ENCODE measurements around the gene ABLIM3. TPM values are rescaled to one million over a fixed set of nuclear protein-coding genes. Genes with fewer than 3 reads are reported as not detected.

ABLIM3 gene
- total and polyA plus RNA-seq, 9 of the 15 experiments (the other 6 are each of a cell fraction or from before 2014, with no cell fraction given): 0.03 to 0.38 (median 0.11) TPM

GRCh38 chr5:149177911-149178565, 36.7 kb downstream of the ABLIM3 start (continued):
- no peak for TF ChIP-seq ZNF707 (CRISPR knock-in tag; conservative IDR thresholded peaks at IDR 0.05)

- peaks cover 7 to 13% of the 10 kb centered on the region in 2 experiments; a peak in 4 of 5 replicates for H3K27me3 ChIP-seq (ENCODE audit: control insufficient read depth in 2 of 2, insufficient read depth in 2 of 2, low read length in 2 of 2)
- no peaks in the 10 kb centered on the region for H3K9me3 ChIP-seq (replicated peaks; ENCODE audit: control insufficient read depth, insufficient read depth, low read depth, low read length)
- DNase-seq (ENCODE audit: extremely low read depth in 1 of 4, low spot score in 3 of 4): no peak
- no peak overlapping the region for H3K9ac ChIP-seq (ENCODE audit: insufficient read depth in 1 of 2, low read depth in 2 of 2, low read length in 2 of 2)
- no peaks in the 10 kb centered on the region for H3K36me3 ChIP-seq (ENCODE audit: control insufficient read depth, insufficient read depth, low read length)
- ChIA-PET POLR2A (no interaction called here), CTCF (ENCODE audit: low intra/inter-chr PET ratio) (no interaction called here)
- no peaks in the 10 kb centered on the region for H3K9me1 ChIP-seq (ENCODE audit: control insufficient read depth, insufficient read depth, low read length)
- no peaks in the 10 kb centered on the region for H4K20me1 ChIP-seq (replicated peaks; ENCODE audit: control insufficient read depth, insufficient read depth, low read length)
- intact Hi-C loops (cut with micrococcal nuclease): no loop called here
- ATAC-seq: no peak
- BruUV-seq (replicated peaks): no TSS peak
- H3K27ac ChIP-seq (ENCODE audit: extremely low read depth, low read depth, low read length): no peak overlapping the region
- no peak overlapping the region for H3K4me2 ChIP-seq (ENCODE audit: insufficient read depth, low read length)
- H2AFZ ChIP-seq (ENCODE audit: low read depth, low read length): no peak overlapping the region
- no peaks in the 10 kb centered on the region for H3K4me1 ChIP-seq (replicated peaks in 1 of 2; ENCODE audit: control insufficient read depth in 2 of 2, insufficient read depth in 2 of 2, low read length in 2 of 2)
- in situ Hi-C loops (cut with MboI): no loop called here
- no peak overlapping the region for H3K4me3 ChIP-seq
- WGBS (ENCODE audit: insufficient coverage, low coverage, missing lambda C conversion rate): 0% methylated on average over 2 of the region's 2 CpGs
- FAIRE-seq: no peak
- no peaks in the 10 kb centered on the region for H3K79me2 ChIP-seq (ENCODE audit: control insufficient read depth, insufficient read depth, low read length)
- TF ChIP-seq PTRF (tag; IDR thresholded peaks at IDR 0.05): no peak
- TF ChIP-seq CREB3L1 (IDR thresholded peaks at IDR 0.05; ENCODE audit: borderline replicate concordance, low read depth): no peak
- no peak for TF ChIP-seq FOXK2 (conservative IDR thresholded peaks at IDR 0.05 in 1 of 2, IDR thresholded peaks at IDR 0.05 in 1 of 2; ENCODE audit: low read depth in 2 of 2)
- TF ChIP-seq ZSCAN32 (CRISPR knock-in tag; IDR thresholded peaks at IDR 0.05): no peak
- TF ChIP-seq CHD4 (IDR thresholded peaks at IDR 0.05; ENCODE audit: insufficient read depth, insufficient replicate concordance, low read depth, low read length, poor library complexity, severe bottlenecking): no peak
- no peak for TF ChIP-seq ZNF347 (CRISPR knock-in tag; IDR thresholded peaks at IDR 0.05; ENCODE audit: low read depth)
- no peak for TF ChIP-seq KHSRP (IDR thresholded peaks at IDR 0.05)
- no peak for TF ChIP-seq SRSF9 (IDR thresholded peaks at IDR 0.05; ENCODE audit: borderline replicate concordance, low read depth, low read length)
- TF ChIP-seq TEAD1 (CRISPR knock-in tag; IDR thresholded peaks at IDR 0.05): no peak
- no peak for TF ChIP-seq GTF3C2 (IDR thresholded peaks at IDR 0.05; ENCODE audit: borderline replicate concordance, extremely low read depth, insufficient read length)
- TF ChIP-seq HEY1 (CRISPR knock-in tag; IDR thresholded peaks at IDR 0.05; ENCODE audit: borderline replicate concordance): no peak
- TF ChIP-seq ZNF280A (IDR thresholded peaks at IDR 0.05; ENCODE audit: low read depth, partially characterized antibody): no peak
- no peak for TF ChIP-seq ZZZ3 (IDR thresholded peaks at IDR 0.05)
These were observed 40.4 kb downstream of the ABLIM3 start for GRCh38 chr5:149181732-149182131.

Measured in K562 (cell line).